Measurements from ENCODE around the gene IGSF21.

The IGSF21 gene

DNA sequence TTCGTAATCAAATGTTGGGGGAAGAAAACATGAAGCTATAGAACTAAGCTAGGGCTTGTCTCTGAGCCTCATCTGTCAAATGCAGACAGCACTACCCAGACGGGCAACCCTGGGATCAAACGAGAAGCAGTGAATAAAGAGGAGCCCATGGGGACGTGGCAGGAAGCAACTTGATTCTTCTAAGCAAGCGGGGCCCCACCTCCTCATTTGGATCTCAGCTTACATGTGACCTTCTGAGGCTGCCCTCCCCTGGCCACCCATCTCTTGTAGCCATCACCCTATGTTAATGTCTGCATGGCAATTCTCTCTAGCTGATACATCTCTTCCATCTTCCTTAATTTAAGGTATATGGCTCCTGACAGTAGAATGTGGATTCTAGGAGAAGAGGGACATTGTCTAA lies 171.3 kb downstream of the IGSF21 start:
- no peak for DNase-seq

DNA sequence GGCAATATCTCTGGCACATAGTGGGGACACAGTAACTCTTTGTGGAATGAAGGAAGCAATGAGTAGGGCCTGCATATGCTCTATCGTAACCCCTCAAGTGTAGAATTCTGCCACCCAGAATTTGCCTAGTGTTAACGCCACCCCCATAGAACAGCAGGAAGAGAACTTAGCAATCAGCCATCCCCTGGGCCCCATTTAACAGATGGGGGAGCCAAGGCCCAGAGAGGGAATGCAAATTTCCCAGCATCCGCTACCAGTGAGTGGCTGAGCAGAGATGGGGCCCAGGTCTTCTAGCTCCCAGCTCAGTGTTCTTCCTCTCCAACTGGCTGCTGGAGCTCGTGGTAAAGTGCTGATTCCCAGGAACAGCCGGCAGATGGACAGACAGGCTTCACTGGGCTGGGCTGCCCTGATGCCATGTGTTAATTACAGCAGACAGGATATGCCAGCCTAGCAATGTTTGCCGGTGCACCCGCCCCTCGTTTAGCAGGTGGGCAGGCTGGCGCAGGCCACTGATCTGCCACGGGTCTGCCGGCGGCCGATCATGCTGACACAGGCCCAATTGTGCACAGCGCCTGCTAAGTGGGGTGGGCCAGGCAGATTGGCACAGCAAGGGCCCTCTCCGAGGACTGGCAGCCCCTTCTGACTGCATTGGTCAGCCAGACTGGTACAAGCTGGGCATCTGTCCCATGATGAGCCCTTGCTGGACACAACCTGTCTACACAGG lies 171.9 kb downstream of the IGSF21 start:
- DNase-seq, result peak in 1 of 2 experiments; percentile 28

DNA sequence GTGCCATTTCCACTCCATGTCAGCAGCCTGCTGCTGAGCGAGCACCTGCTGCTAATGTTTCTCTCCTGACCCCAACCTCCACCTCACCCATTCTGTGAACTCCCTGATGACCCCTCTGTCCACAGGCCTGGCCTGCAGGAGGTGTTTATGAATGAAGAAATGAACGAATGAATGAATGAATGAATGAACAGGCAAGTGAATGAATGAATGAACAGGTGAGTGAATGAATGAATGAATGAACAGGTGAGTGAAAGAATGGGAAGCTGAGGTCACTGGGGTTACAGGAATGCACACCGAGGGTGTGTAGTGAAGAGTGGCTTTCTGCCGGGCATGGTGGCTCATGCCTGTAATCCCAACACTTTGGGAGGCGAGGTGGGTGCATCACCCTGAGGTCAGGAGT lies 173.4 kb downstream of the IGSF21 start:
- no peak for DNase-seq

DNA sequence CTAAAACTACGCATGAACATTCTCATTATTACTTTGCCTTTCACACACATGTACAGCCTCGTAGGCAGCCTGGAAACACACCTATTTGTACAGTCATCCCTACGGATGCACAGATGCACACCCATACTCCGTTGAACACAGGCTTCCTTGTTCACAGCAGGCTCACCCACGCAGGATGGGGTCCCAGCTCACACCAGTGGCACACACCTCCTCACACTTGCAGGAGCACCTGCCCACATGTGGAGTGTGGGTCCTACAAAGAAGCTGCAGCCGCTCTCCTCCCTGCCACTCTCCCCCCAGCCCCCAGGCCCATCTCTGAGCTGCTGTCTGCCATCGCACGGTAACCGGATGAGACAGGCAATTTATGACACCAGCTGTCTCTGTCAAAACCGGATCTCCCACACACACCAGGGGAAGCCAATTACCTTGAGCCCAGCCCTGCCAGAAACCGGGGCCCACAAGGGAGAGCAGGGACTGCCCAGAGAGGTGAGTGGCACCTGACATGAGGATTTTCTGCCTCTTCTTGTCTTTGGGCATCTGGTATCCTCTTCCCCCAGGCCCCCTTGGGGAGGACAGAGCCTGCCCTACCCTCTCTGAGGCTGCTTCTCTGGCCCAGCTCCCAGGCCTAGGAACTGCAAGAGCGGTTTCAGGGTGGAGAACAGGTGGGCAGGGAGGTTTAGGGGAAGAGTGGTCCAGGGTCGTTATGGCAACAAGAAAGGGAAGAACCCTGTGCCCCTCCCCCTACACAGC lies 175.4 kb downstream of the IGSF21 start:
- DNase-seq, result peak; percentile 27 to 52

DNA sequence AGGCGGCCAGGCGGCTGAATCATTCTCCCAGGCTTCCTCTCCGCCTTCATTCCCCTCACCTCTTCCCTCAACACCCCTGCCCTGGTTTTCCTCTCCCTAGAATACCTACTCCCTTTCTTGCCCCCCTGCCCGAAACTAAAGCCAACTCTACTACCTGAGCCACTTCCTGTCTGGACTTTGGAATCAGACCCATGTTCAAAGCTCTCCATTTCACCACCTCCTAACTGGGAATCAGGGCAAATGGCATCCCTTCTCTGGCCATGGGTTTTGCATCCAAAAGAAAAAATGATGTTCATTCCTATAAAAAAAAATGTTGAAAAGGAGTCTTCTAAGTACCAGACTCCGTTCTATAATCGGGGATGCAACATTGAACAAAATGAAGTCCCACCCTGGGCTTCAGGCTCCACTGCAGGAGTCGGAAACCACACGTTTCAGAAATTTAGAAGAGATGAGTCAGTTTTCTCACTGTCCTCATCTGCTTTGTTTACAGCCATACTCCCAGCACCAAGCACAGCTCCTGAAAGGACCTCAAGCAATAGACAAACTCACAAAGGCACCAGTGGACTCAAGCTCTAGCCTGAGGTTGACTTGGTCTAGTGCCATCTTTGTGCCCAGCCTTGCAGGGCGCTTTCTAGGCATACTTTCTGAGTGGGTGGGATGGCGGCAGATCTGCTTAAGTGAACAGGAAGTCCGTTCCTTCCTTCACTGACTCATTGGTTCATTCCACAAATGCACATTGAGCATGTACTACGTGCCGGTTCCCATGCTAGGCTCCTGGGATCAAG lies 176.2 kb downstream of the IGSF21 start:
- DNase-seq, result no peak

DNA sequence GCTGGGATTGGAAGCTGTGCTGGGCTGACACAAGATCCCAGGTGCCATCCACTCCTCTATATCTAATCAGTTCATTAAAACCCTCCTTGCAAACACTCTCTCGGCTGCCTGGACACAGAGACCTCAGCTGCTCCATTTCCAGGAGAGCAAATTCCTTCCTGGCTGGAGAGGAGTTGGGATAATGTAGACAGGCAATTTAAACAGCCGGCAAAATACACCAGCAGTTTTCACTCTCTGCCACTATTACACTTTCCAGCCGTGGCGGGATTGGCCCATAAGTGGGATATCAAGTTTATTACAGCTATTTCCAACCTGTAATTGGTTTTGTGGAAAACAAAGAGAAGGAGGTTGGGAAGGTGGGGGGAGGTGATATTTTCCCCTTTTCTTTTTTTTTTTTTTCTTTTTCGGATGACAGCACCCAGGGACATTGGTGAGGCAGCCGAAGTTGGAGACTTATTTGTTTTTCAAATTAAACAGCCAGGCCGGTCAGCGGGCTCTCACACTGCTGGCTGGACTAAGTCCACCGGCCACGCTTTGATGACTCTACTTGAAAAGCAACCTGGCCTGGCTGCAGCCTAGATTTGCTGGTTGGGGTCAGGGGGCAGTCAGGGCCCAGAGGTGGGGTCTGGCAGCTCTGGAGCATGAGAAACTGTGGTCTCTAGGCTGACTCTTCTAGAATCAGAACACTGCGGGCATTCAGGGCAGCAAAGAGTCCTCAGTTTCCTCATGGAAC lies 177.4 kb downstream of the IGSF21 start:
- DNase-seq, result no peak

DNA sequence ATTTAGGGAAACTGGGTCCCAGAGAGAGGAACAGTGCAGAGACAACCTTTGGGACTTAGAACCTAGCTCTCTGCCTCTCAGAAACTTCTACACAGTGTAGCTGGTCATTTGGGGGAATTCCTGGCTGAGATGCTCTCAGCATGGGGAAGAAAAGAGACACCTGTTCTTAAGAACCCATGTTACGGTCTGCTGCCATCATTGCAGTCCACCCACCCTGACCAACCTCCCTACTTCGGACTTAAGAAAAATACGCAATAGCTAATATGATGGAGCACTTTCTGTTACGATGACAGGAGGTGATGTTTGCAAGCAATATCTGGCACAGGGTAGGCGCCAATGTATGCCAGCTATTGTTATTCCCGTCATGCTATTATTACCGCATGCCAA lies 177.9 kb downstream of the IGSF21 start:
- no peak for DNase-seq

DNA sequence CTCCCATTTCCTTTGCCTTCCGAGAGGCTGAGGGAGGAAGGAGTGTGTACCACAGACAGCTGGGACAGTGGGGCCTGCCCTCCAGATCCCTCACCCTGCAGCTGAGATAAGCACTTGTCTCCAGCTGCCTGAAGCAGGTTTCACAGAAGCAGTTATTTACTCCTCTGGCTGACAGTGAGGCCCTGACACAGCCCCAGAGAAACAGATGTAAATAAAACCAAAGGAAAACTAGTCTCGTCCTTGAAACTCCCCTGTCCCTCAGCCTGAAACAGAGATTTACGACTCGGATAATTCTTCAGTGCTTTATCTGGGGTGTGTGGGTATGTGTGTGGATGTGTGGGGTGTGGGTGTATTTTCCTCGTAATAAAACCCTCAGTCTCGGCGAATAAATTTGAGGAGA lies 181.1 kb downstream of the IGSF21 start:
- no peak for DNase-seq

DNA sequence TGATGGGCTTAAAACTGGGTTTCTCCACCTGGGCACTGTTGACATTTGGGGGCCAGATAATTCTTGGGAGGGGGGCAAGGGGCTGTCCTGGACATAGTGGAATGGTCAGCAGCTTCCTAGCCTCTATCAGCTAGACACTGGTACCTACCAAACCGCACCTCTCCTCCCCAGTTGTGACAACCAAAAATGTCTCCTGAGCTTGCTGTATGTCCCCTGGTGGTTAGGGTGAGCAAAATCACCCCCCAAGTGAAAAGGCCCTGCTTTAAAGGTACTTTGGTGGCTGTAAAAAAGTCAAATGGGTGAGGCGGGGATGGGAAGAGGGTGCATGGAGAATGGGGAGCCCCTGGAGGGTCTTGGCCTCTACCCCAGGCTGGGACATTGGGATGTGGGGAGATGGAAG lies 182.0 kb downstream of the IGSF21 start:
- DNase-seq, result no peak

DNA sequence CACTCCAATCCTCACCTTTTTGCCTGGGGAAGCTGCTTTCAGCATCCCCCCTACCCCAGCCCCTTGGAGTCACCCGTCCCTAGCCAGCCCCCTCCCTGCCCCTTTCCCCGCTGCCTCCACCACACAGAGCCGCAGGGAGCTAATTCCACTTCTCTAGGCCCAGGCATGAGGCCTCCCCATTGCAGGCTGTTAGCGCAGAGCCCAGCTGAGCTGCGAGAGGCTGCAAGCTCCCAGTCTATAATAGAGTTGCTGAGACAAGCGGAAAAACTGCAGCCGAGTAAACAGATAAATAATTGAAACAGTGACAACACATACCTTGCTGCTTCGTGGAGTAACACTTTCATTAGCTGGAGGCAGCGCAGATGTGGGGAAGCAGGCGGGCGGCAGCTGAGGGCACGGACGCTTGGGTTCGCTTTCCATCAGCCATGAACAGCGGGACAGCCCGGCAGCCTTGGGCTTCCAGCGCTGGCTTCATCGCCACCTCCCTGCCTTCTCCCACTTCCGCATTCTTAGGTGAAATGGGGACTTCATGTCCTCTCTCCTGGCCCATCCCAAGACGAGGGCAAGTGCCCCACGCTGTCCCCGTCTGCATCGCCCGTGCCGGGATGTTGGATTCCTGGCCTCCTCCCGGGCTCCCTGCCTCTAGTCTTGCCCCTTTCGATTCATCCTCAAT lies 183.3 kb downstream of the IGSF21 start:
- DNase-seq, result no peak

DNA sequence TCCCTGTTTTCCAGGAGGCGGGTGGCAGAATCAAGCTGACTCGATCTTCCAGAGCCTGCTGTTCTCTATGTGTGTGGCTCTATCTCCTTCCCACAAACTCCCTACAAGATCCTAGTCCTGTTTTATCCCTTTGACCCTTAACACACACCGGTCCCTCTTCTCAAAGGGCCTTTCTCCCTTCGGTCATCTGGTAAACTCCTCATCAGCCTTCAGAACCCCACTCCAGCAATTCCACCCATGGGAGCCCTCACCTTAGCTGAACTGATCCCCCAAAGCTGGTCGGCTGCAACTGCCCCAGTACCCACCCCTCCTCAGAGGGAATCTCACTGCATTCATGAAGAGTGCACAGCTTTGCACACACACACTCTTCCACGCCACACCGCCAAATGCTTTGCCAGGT lies 184.9 kb downstream of the IGSF21 start:
- no peak for DNase-seq

DNA sequence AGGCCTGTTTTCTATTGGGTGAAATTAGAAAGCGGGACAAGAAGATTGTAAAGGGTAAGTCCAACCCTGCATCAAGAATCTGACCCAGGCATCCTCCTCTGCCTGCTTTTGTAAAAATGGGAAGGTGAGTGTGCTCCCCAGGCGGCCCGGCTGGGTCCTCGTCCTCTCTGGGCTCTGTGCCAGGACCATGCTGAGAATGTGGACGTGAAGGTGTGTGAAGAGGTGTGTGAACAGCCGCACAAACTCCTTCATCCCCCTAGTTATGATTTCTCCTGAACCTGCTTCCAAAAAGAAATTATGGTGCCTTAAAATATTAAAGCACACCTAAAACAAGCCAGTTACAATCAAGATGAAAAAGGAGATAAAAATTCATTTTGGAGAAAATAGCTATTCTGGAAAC lies 185.7 kb downstream of the IGSF21 start:
- peak; percentile 22 to 28 for DNase-seq

DNA sequence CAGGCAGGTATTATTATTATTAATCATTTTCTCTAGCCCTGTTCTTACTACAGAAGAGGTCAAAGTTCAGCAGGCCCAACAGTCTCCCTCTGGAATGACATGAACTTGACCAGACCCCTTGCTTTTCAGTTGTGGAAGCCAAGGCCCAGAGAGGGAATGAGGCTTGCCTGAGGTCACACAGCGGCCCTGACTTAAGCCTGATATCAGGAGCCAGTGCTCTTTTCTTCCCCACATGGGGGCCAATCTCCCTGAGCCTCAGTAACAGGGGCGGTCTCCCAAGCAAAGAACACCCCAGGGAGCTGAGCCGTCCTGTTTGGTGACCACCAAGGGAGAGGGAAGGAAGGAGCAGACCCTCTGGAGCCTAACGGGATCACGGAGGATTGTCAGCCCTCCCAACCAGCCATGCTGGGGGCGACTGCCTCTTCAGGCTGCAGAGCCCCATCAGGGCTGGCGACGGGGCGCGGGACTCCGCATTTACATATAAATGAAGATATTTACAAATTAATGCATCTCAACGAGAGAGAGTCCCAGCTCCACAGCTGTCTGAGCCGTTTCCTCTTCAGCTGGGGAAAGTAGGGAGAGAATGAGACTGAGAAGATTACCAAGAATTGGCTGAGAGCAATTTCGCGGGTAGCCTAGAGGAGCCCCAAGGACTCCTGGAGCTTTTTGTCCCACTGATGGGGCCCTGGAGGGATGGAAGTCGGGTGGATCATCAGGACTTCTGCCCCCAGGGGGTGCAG lies 187.0 kb downstream of the IGSF21 start:
- no peak for DNase-seq

DNA sequence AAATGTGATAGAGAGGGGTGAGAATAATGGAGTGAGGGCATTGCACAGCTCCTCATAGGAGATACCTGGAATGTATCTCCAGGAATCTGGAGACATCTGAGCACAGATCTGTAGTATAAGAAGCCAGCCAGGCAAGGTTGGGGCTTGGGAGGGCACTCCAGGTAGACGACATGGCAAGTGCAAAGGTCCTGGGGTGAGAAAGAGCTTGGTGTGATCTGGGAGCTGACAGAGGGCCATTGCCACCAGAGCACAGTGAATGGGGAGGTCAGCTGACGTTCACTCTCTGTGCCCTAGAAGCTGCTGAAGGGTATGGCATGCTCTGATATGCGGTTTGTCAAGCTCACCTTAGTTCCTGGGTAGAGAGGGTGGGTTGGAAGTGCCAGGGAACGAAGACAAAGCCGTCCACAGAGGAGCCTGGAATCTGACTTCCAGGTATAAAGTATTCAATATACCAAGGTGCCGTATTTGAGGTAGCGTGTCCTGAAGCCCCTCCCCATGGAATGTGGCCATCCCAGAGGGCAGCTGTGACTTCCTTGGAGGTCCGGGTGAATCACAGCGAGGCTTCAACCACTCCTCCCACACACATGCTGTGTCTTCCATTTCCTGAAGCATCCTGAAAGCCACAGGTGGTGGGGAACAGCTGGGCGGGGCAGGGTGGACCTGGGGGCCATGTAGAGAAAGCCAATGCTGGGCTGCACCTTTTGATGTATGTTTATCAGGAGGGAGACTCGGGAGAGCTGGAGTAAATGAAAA lies 190.5 kb downstream of the IGSF21 start:
- DNase-seq, result no peak

DNA sequence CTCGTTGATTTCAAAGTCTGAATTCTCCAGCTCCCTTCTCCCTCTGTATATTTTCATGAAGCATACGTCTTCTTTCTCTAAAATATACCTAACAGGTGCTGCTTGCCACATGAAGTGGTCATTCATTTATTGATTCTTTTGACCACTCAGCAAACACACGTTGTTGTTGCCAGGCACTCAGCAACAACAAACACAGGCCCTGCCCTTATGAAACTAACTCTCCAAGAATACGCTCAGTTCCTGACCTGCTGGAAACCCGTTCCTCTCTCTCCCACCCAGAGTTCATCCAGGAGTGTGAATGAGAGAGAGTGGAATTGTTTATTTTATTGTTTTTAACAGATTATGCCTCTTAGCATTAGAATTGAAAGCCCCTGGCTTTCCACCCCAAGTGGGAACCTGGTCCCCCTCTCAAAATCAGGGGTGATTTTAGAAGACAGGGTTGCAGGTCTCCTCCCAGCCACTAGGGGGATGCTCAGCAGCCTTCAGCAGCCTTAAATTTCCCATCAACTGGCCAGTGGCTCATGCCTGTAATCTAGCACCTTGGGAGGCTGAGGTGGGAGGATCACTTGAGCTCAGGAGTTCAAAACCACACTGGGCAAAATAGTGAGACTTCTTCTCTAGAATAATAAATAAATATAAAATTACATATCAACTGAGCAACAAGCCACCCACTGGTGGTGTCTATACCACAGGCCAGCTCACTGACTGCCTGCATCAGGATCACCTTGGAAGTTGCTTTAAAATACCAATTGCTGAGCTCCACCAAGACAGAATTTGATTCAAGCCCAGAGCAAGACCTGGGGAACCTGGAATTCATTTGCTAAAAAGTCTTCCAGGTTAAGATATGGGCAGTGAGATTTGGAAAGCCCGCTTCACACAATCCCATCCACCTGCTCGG lies 192.1 kb downstream of the IGSF21 start:
- peak in 1 of 2 experiments; percentile 17 for DNase-seq

DNA sequence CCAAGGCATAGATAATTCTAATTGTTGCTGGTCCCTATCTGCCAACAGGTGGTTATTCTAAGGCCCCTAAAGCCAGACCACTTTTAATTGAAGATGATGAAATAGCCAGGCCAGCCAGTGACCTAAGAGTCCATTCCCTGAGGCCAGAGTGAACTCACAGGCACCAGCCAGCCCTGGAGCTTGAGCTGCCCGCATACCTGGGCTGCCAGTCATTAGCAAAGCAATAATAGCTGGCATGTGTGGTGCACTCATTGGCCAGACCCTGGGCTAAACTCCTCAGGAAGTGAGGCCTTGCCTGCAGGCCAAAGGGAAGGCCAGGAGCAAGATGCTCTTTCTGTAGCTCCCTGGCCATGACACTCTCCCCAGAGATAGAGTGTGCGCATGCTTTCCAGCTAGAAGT lies 192.8 kb downstream of the IGSF21 start:
- DNase-seq, result no peak

DNA sequence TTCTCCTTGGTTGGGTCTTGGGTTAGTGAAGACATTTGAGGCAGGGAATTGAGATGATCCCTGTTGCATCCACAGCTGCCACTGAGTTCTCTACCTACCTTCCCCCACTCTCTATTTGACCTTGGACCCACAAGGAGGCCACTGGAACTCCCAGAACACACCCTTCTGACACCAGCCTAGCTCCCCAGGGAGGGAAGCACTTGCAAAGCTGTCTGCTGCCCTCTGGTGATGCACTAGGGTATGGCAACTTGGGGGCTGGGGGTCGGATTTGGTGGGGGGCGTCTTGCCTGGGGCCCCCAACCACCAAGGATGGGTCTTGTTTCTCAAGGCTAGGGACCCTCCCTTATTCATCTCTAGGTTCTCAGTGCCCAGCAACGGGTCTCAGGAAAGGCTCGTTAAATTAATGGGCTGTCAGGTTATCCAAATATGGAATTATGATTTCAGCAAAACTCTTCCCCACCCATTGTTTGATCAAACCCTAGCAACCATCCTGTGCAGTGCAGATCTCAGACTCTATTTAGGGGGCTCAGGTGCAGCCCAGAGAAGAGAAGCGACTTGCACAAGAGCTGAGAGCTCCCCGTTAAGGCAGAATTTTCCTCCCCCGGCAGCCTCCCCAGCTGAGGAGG lies 195.3 kb downstream of the IGSF21 start:
- no peak for DNase-seq

DNA sequence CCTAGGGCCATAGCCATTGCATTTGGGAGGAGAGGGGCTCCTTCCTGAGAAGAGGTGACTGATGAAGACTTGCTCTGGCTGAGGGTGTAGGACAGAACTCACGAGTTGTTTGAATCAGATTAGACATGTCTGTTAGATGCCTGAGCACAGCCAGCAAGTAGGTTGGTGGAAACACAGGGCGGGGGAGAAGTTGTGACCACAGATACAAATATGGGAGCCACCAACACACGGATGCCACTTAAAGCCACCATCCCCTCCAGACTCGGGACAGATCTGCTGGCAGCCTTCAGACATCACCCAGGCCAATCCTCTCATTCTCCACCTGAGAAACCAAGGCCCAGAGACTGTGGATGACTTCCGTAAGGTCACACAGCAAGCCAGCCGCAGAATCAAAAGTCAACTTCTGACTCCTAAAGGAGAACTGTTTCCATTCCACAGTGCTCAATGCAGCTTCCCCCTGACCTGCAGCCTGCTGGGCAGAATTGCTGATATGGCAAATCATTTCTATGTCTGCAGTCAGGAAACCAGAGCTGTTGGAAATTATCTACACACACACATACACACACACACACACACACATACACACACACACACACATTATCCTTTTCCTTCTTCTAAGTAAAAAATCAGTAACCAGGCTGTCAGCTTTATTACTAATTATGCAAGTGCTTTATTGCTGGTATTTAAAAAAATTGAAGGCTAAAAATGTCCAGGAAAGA lies 196.7 kb downstream of the IGSF21 start:
- DNase-seq, result no peak
